Muscle layer of duodenum (tissue), 2 donors: ENCODE data around the gene CD163L1.
"Not testable (repeated sequence)": the region's sequence is repeated elsewhere in the genome, so short reads cannot be mapped to it uniquely, and the experiment has no call there.

ENCODE experiments used
- H3K27ac ChIP-seq: one replicate; pipeline ENCODE4 v1.7.0; 2013; ENCODE audit warnings: mild to moderate bottlenecking, low read length
- H3K27me3 ChIP-seq: one replicate; pipeline ENCODE4 v1.7.0; 2013; ENCODE audit warnings: low read depth, mild to moderate bottlenecking, control low read depth, low read length
- H3K36me3 ChIP-seq, 2 donors: one replicate each; pipeline ENCODE4 v1.7.0; 2013; ENCODE audit warnings: low read length in 2 of 2, control low read depth in 1 of 2, mild to moderate bottlenecking in 1 of 2; ENCODE audit not compliant: insufficient read depth in 2 of 2, control insufficient read depth in 1 of 2
- H3K4me1 ChIP-seq, 2 donors: one replicate each; pipeline ENCODE4 v1.7.0; 2013; ENCODE audit warnings: low read length in 2 of 2, mild to moderate bottlenecking in 2 of 2, control low read depth in 1 of 2, moderate library complexity in 1 of 2; ENCODE audit not compliant: insufficient read depth in 2 of 2, control insufficient read depth in 1 of 2
- H3K4me3 ChIP-seq, 2 donors: one replicate each; pipeline ENCODE4 v1.7.0; 2013; ENCODE audit warnings: low read length in 2 of 2, low read depth in 1 of 2, mild to moderate bottlenecking in 1 of 2
- H3K9me3 ChIP-seq, 2 donors: one replicate each; pipeline ENCODE4 v1.7.0; 2013; ENCODE audit warnings: low read length in 2 of 2, control low read depth in 1 of 2, mild to moderate bottlenecking in 1 of 2; ENCODE audit not compliant: control insufficient read depth in 1 of 2
- donor health status: healthy.

The CD163L1 gene

GRCh38 chr12:7444537-7444936 lies 584 bp upstream of the CD163L1 start:
- no peak overlapping the region for H3K27ac ChIP-seq
- no peaks in the 10 kb centered on the region for H3K4me1 ChIP-seq
- no peak overlapping the region for H3K4me3 ChIP-seq
- H3K36me3 ChIP-seq: no peaks in the 10 kb centered on the region
- no peaks in the 10 kb centered on the region for H3K27me3 ChIP-seq
- no peaks in the 10 kb centered on the region for H3K9me3 ChIP-seq

- Histone ChIP-seq H3K9me3 (no peaks in the 10 kb centered on the region), H3K4me3 (no peak overlapping the region), H3K27me3 (no peaks in the 10 kb centered on the region), H3K36me3 (no peaks in the 10 kb centered on the region), H3K4me1 (no peaks in the 10 kb centered on the region), H3K27ac (no peak overlapping the region)
Measured at GRCh38 chr12:7441216-7441615, 2.7 kb downstream of the CD163L1 start.

- H3K27me3 ChIP-seq: no peaks in the 10 kb centered on the region
- H3K4me3 ChIP-seq: peak overlapping the region in 1 of 2 donors; percentile 55
- no peaks in the 10 kb centered on the region for H3K36me3 ChIP-seq
- no peak overlapping the region for H3K27ac ChIP-seq
- no peaks in the 10 kb centered on the region for H3K9me3 ChIP-seq
- no peaks in the 10 kb centered on the region for H3K4me1 ChIP-seq
Measured at GRCh38 chr12:7439579-7440505, 4.1 kb downstream of the CD163L1 start.

- not testable (repeated sequence) for H3K4me1 ChIP-seq, H3K9me3 ChIP-seq, H3K36me3 ChIP-seq, H3K4me3 ChIP-seq, H3K27ac ChIP-seq, H3K27me3 ChIP-seq
Measured at GRCh38 chr12:7438291-7438995, 5.5 kb downstream of the CD163L1 start.

GRCh38 chr12:7437494-7437893 lies 6.5 kb downstream of the CD163L1 start:
- H3K36me3 ChIP-seq, H3K27me3 ChIP-seq, H3K9me3 ChIP-seq, H3K4me1 ChIP-seq, H3K4me3 ChIP-seq, H3K27ac ChIP-seq: not testable (repeated sequence)

GRCh38 chr12:7434670-7435069 lies 9.3 kb downstream of the CD163L1 start:
- no peaks in the 10 kb centered on the region for H3K4me1 ChIP-seq
- H3K4me3 ChIP-seq: no peak overlapping the region
- no peaks in the 10 kb centered on the region for H3K36me3 ChIP-seq
- no peaks in the 10 kb centered on the region for H3K27me3 ChIP-seq
- no peaks in the 10 kb centered on the region for H3K9me3 ChIP-seq
- no peak overlapping the region for H3K27ac ChIP-seq

- Histone ChIP-seq H3K36me3 (no peaks in the 10 kb centered on the region), H3K4me1 (no peaks in the 10 kb centered on the region), H3K27me3 (no peaks in the 10 kb centered on the region), H3K4me3 (no peak overlapping the region), H3K27ac (no peak overlapping the region), H3K9me3 (no peaks in the 10 kb centered on the region)
Measured at GRCh38 chr12:7433276-7433822, 10.6 kb downstream of the CD163L1 start.

GRCh38 chr12:7431993-7432685 lies 11.8 kb downstream of the CD163L1 start:
- no peaks in the 10 kb centered on the region for H3K36me3 ChIP-seq
- no peaks in the 10 kb centered on the region for H3K27me3 ChIP-seq
- no peak overlapping the region for H3K27ac ChIP-seq

GRCh38 chr12:7411343-7411742 lies 32.6 kb downstream of the CD163L1 start:
- no peak overlapping the region for H3K4me3 ChIP-seq
- H3K27me3 ChIP-seq: no peaks in the 10 kb centered on the region
- no peaks in the 10 kb centered on the region for H3K4me1 ChIP-seq
- H3K9me3 ChIP-seq: no peaks in the 10 kb centered on the region
- no peaks in the 10 kb centered on the region for H3K36me3 ChIP-seq
- H3K27ac ChIP-seq: no peak overlapping the region

More at GRCh38 chr12:7431993-7432685, 11.8 kb downstream of the CD163L1 start:
- H3K4me1 ChIP-seq: no peaks in the 10 kb centered on the region
- no peaks in the 10 kb centered on the region for H3K9me3 ChIP-seq
- no peak overlapping the region for H3K4me3 ChIP-seq

- Histone ChIP-seq H3K4me3 (no peak overlapping the region), H3K4me1 (no peaks in the 10 kb centered on the region), H3K27ac (no peak overlapping the region)
Measured at GRCh38 chr12:7404275-7404674, 39.7 kb downstream of the CD163L1 start.

GRCh38 chr12:7403466-7403865 lies 40.5 kb downstream of the CD163L1 start:
- H3K36me3 ChIP-seq: no peaks in the 10 kb centered on the region
- no peak overlapping the region for H3K27ac ChIP-seq
- no peaks in the 10 kb centered on the region for H3K9me3 ChIP-seq
- H3K27me3 ChIP-seq: no peaks in the 10 kb centered on the region
- H3K4me1 ChIP-seq: no peaks in the 10 kb centered on the region
- no peak overlapping the region for H3K4me3 ChIP-seq

More at GRCh38 chr12:7404275-7404674, 39.7 kb downstream of the CD163L1 start:
- H3K9me3 ChIP-seq: no peaks in the 10 kb centered on the region
- no peaks in the 10 kb centered on the region for H3K36me3 ChIP-seq
- H3K27me3 ChIP-seq: no peaks in the 10 kb centered on the region
